Transverse colon (tissue), 3 donors: ENCODE data around the gene ZDHHC14.

Experiments used
- POLR2A ChIP-seq: fragments of 450-650 bp; IDR thresholded peaks from one replicate; pipeline ENCODE4 v1.6.1; 2016; ENCODE audit warnings: antibody characterized with exemption, mild to moderate bottlenecking, moderate library complexity
- POLR2AphosphoS5 ChIP-seq, 3 donors: sonication (generic); formaldehyde crosslinking; IDR thresholded peaks; one replicate each; pipeline ENCODE4 v1.6.1; 2016; ENCODE audit warnings: antibody characterized with exemption in 3 of 3

DNA sequence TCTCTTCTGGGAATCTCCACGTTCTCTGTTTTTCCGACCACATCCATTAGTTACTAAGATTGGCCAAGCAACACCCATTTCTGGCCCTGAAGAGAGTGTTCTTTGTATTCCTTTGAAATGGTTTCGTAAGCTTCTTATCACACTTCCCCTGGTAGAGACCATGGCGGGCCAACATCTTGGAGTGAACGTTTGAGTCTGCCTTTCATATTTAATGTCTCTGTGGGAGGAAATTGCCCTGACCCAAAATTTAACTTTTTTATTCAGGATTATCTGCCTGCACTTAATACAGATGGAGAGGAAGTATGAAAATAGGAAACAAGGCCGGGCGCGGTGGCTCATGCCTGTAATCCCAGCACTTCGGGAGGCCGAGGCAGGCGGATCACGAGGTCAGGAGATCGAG is 265.0 kb downstream of the ZDHHC14 start:
- TF ChIP-seq POLR2AphosphoS5 (IDR thresholded peaks at IDR 0.05), result no peak
- no peak for TF ChIP-seq POLR2A
